ENCODE results near the gene AHCYL1.
"Not testable (repeated sequence)": the region's sequence is repeated elsewhere in the genome, so short reads cannot be mapped to it uniquely, and the experiment has no call there.

The AHCYL1 gene

DNA sequence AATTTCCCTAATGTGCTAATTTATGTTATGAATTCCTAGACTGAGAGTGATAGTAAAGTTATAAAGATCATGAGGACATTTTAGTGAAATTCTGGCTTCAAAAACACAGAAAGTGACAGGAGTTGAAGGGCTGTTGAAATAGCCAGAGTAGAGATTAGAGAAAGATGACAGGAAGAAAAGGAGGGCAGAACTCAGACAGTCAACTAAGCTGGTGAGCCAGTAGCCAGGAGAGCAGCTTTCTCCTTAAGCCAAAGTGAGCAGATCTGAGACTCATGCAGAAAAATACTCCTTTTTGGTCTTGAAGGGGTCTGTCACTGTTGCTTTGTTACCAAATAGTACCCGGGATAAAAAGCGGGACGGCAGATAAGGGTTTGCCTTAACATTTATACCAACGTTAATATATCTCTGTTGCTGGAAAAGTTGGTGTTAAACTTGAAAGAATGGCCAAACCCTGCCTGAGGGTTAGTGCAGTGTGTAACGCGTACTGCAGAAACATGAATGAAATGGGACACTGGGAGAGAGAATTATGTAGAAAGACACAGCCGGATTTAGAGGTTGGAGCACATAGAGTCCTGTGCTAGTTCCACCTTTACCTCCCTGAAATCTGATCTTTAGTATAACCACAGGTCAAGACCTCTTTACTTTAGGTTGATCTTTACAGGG, 12.8 kb downstream of the AHCYL1 start:
- no peak for DNase-seq (ENCODE audit: low spot score)

DNA sequence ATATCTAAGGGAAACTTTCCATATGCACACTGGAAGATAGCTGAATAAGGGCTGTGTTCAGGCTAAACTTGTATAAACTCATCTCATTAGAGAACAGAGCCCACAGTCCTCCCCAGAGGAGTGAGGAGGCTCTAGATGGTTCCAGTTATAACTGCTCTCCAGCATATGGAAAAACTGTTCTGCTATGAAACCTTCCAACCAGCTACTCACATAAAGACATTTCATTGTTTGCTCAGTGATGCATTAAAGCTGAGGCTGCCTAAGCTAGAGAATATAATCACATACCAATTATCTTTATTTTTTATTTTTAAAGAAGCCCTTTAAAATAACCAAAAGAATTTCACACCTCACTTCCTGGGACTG, 13.3 kb downstream of the AHCYL1 start:
- no peak for DNase-seq (ENCODE audit: low spot score)

DNA sequence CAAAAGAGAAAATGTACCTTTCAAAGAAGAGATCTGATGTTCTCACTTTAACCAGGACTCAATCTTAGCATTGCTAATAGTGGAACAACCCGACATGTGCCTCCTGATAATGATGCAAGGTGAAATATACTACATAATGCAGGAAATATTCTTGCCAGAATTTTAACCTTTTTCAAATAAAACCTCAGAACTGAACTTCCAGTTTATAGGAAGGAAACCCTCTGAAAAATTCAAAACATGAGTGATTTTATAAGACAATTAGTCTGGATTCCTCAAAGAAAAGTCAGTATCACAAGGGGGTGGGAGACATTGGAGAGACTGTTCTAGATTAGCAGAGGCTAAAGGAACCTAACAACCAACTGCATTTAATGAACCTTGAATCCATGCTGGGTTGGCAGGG, 18.1 kb downstream of the AHCYL1 start:
- no peak for DNase-seq (ENCODE audit: low spot score)

DNA sequence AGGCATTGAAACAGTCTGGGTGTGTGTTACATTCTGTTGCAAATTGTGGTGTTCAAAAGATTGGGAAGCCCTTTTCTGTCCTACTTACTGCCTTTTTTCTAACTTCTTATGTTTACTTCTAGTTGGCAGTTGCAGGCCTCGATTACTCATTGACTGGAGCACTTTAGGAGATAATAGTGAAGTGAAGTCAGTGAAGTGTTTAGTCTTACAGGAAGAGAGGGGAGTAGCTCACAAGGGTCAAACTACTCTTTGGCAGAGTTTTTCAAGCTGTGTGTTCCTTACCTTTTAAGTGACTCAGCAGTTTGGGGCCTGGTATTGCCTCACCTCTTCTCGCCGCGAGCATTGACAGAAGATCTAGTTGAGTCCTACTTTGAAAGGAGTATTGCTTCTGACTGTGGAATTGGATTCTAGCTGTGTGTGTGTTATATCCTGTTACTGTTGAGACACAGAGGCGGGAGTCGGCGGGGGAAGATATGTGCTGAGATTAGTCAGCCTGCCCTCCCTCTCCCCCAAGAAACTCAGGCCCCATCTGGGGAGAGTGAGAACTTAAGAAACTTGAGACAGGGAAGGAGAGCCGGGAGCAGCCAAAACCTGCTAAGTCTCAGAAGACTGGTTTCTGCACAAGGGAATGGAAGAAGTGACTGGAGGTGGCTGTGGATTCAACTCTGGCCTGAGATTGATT, 19.3 kb downstream of the AHCYL1 start:
- no peak for DNase-seq (ENCODE audit: low spot score)

DNA sequence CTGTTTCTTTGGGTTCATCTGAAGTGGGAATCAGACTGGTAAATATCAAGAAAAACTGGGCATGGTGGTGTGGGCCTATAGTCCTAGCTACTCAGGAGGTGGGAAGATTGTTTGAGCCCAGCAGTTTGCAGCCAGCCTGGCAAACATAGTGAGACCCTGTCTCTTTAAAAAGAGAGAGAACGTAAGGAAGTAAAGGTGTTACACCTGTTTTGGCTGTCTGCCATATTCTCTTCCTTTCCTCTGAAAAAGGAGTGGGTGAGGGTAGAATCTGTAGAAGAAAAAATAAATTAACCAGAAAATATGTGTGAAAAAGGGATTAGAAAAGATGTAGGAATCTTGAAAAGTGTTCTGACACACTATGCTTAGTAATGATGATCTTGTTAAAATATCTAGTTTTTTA, 20.0 kb downstream of the AHCYL1 start:
- DNase-seq (ENCODE audit: low spot score), result no peak

DNA sequence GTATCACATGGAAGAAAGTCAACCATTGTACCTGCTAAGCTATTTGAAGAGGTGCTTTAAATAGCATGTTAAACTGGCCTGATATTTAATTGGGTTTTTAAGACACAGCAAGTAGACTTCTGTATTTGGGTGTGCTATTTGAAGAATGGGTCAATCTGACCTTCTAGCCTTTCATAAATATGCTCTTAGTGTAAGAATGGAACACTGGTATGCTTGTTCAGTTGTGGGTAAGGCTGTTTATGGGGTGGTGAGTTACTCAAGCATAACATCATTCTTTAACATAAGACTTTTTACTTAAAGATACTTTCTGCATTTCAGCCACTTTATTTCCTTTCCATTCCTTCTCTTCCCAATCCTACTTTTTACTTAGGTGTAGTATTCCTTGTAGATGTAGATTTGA, 21.4 kb downstream of the AHCYL1 start:
- DNase-seq (ENCODE audit: low spot score), result no peak

DNA sequence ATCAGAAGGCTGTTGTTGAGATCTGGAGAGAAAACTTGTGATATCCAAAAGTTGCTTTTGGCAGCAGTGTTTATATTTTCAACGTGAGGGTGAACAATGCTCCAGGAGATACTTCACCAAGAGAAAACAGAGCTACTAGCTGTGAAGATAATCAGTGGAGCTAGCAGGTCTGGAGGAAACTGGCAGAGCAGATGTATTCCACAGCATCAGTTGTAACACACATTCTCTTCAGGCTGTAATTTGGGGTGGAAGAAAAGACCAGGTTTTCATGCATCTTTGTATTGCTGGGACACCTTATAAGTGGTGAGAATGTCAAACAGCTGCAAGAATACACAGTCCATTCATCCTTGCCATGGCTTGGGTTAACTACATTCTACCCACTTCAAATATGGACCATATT, 22.0 kb downstream of the AHCYL1 start:
- peak; percentile 55 for DNase-seq (ENCODE audit: low spot score)

DNA sequence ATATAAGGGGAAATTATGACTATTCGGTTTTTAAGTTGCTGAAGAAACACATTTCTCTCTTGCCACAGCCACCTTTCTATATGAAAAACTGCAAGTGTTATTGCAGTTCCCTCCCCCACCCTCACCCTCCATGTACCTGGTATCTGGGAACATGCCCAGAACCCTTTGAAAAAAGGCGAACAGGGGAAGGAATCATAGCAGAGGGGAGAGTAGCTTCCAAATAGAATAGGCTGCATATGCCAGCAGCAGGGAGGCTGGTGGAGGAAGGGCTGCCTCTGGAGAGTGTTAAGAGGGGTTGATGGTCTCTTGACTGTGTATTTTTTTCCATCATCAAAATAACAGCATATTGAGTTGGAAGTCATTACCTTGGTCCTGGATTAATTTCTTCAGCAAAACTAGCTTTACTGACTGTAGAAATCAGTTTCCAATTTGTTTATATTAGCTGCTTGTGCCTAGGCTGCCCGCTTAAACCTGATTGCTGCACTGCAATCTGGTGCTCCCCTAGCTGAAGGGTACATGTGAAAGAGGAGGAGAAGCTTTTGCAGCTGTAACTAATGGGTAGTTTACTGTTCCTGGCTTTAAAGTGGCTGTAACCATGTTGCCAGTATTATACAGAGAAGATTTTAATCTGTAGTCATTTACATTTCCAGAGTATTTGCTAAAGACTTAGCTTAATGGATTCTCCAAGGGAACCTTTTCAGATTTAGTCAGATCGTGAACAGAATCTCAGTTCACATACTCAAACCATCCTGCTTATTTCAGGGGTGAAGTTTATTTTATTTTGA, 22.7 kb downstream of the AHCYL1 start:
- peak; percentile 93 for DNase-seq (ENCODE audit: low spot score)

DNA sequence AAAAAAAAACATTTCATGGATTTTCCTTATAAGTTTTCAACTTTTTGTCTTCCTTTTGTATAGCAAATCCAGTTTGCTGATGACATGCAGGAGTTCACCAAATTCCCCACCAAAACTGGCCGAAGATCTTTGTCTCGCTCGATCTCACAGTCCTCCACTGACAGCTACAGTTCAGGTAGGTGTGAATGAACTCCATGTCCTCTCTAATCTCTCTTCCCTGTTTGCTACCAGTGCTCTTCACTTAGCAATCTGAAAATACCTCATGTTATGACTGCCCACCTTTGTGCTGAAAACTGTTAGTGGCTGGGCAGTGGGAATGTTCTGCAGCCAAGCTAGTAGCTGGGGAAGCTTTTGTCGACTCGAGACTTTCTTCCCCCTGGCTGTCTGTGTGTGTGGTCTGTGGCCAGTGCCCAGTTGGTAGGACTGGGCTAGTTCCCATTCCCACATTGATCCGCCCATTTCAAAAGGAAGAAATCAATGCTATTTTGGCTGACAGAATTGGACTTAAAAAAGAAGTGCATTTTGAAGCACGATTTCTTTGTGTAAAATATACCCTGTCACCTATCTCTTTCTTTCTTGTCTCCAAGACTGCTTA, 24.5 kb downstream of the AHCYL1 start:
- DNase-seq (ENCODE audit: low spot score), result no peak

DNA sequence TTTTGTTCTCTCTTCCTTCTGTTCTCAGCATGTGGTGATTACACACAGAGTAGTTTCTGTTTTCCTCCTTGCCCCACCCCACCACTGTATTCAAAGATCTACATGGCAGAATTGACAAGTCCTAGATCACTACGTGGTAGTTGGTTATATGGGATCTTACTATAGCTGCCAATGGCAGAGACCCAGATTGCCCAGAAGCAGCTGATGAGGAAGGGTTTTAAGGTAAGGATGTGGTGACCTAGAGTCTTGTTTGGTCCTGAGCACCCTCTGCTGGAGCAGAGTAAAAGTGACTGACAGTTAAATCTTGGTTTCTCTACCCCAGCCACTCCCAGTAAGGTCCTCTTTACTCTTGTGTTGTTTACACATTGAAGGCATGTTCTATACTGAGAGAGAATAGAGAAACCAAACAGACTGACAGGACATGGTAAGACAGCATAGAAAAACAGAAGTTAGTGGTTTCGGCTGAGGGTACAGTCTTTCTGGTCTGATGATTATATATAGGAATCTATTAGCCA, 27.0 kb downstream of the AHCYL1 start:
- DNase-seq (ENCODE audit: low spot score), result peak; percentile 82

DNA sequence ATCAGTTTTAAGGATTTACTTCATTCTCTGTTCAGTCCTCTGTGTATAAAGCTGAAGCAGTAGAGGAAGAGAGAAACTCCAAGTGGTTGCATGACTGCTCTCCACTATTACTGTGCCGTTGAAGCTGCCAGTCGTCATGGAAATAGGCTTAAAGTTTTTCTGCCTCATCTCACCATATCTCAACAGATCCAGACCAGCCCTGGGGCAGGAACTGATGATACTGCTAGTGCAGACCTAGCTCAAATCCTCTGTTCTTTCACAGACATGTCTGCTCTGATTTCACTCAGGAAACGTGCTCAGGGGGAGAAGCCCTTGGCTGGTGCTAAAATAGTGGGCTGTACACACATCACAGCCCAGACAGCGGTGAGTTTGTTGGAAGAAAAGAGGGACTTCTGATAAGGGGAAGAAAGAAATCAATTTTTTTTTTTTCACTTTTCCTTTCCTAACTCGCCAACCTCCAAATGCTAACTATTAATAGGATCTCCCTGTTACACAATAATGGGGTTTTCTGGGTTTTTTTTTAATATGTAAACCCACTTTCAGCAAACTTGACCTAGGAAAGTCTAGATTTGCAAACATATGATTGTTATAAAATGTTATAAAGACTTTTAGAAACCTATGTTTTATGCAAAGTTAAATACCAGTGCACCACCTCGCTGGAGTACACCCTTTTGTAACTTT, 27.7 kb downstream of the AHCYL1 start:
- no peak for DNase-seq (ENCODE audit: low spot score)

DNA sequence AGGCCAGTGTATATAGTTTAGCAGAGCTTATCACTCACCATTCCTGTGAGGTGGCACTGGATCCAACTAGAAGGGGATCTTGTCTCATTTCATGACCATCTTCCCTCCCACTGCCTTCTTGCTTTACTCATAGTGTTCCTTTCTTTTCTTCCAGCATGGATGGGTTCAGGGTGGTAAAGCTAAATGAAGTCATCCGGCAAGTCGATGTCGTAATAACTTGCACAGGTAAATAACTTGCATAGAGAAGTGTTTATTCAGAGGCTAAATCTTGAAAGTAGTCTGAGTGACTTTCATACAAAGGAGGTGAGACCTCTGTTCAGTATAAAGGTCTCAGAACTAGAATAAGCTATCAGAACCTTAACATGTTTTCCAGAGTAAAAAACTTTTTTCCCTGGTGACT, 33.2 kb downstream of the AHCYL1 start:
- DNase-seq (ENCODE audit: low spot score), result no peak

DNA sequence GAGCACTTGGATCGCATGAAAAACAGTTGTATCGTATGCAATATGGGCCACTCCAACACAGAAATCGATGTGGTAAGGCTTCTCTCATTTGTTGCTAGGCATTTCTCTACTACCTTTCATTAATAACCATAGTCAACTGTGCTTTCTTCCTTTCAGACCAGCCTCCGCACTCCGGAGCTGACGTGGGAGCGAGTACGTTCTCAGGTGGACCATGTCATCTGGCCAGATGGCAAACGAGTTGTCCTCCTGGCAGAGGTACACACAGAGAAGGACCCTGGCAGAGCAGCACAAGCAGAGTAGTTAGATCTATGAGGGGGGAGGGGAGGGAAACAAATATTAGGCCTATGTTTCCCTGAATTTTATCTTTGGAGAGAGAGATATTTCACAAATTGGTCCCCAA, 33.8 kb downstream of the AHCYL1 start:
- DNase-seq (ENCODE audit: low spot score), result no peak

DNA sequence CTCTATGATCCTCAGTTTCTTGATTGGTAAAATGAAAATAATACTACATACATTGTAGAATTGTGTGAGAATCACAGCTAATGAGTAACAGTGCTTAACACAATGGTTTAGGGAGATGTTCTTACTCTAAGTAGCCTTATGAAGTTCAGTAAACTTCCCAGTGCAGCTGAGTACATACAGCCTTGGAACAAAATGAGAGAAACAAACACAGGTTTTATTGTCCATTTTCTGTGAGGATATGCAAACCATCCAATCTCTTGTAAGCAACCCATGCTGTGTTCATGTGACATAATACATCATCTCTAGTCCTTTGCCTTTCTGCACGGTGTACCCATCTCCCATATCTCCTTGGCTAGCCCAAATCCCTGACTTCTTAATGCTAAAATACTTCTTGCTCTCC, 35.2 kb downstream of the AHCYL1 start:
- no peak for DNase-seq (ENCODE audit: low spot score)

DNA sequence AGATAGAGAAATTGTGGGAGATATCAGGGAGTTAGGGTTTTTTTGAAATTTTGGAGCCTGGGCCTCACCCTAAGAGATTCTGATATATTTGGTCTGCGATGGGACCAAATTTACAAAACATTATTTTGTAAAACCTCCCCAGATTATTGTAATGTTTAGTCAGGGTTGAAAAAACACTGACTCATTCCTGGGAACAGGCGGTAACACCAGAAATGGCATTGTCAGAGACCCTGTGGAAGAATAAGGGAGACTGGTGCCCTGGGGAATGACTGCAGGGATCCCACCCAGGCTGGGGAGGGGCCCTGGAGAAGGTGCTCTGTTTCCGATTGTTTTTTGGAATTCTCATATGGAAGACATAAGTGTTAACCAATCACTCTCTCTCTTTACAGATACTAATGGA, 36.7 kb downstream of the AHCYL1 start:
- DNase-seq (ENCODE audit: low spot score), result no peak

DNA sequence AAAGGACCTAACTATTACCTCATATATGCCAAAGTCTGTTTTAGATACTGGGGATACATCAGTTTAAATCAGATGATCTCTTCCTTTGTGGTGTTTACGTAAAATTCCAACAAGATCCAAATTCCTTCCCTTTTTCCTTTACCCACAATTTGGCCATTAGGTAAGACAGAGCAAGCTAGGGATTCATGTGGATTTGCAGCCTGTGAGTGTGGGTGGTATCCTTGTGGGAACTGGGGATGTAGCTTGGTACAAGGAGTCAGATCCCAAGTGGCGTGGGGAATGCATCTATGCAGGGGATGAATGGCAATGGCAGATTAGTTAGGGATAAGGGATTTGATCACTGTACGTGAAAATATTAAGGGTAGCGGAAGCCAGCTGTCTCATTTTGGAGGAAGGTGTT, 40.0 kb downstream of the AHCYL1 start:
- no peak for DNase-seq (ENCODE audit: low spot score)

DNA sequence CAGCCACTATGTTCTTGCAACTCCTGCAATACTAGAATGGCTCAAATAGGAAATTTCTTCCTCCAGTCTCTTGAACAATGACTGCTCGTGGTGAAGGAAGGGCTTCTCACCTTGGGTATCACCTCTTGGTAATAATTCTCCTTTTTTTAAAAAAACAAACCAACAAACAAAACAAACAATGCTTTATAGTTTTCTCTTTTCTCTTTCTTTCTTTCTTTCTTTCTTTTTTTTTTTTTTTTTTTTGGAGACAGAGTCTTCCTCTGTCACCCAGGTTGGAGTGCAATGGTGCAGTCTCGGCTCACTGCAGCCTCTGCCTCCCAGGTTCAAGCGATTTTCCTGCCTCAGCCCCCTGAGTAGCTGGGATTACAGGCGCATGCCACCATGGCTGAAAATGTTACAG, 46.1 kb downstream of the AHCYL1 start:
- DNase-seq (ENCODE audit: low spot score), result not testable (repeated sequence)

DNA sequence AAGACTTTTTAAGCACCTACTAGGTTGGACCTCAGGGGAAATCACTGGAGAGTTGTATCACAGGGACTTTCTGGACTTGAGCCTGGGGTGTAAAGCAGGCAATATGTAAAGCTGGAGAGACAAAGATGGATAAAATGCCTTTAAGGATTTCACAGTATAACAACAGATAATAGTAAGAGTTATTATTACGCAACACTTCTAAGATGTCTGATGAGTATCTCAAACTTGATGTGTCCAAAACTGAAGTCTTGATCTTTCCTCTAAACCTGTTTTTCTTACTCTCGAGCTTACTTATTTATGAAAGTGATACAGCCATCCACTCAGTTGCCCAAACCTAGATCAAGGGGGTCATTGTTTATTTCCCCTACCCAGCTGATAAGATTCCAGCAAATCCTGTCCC, 47.8 kb downstream of the AHCYL1 start:
- no peak for DNase-seq (ENCODE audit: low spot score)

DNA sequence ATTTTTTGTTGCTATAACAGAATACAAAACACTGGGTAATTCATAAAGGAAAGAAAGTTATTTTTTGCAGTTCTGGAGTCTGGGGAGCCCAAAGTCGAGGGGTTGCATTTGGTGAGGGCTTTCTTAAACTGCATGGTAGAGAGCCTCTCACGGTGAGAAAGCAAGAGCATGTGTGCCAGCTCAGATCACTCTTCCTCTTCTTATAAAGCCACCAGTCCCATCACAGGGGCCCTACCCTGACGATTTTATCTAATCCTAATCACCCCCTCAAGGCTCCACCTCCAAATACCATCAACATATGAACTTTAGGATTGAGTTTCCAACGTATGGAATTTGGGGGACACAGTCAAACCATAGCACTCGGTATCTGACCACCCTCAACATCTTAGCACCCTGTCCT, 48.9 kb downstream of the AHCYL1 start:
- DNase-seq (ENCODE audit: low spot score), result no peak

DNA sequence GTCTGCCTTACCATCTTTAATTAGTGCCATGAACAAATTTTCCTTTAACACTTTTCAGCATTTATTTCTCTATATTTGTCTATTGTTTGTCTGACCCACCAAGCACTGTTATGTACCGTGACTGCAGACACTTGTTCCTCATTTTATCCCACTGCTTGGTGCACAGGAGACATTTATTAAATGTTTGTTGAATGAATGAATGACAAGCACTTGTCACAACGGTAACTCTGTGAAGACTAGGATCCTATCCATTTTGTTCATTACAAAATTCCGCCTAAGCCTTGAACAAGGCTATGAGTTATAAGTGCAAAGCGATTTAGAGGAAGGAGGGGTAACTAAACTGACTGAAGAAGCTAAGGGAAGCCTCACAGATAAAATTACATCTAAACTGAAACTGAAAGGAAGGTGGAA, 49.5 kb downstream of the AHCYL1 start:
- DNase-seq (ENCODE audit: low spot score), result no peak

DNA sequence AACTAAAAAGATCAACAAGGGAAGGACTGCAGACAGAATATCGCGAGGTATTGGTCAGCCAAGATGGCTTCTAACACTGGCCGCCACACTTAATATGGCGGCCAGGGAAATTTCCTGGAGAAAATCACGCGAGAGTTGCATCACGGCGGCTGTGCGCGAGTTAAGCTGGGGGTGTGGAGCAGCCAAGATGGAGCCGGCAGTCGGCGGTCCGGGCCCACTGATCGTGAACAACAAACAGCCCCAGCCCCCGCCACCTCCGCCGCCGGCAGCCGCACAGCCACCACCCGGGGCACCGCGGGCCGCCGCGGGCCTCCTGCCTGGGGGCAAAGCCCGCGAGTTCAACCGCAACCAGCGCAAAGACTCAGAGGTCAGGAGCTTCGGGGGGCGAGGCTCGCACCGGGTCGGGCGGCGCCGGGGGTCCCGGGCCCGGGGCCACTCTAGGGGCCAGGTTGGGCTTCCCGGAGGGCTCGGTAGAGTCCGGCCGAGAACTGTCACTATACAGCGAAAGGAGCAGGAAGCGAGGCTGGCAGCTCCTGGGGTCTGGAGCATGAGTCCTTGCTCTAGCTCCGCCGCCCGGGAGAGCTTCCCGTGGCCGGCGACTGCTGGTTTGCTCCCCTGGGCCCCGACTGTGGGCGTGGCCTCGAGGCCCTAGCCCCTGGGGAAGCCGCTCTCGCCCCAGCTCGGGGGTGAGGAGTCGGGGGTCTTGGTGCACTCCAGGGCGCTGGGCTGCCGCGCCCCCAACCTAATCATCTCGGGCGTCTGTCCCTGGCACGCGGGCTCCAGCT, 50.1 kb downstream of the AHCYL1 start, which contains the start of gene STRIP1:
Gene STRIP1 (plus strand): TSS at position 174 of the 785 bp plus-strand sequence. CDS start 14 bp downstream, at position 188.
- peak; percentile 97 for DNase-seq (ENCODE audit: low spot score)

Data from cerebellar cortex (tissue), 1 donor.